CD4-positive, CD25-positive, alpha-beta regulatory T cell (primary cell): ENCODE measurements around the gene METTL24. TPM values are rescaled to one million over a fixed set of nuclear protein-coding genes. Genes with fewer than 3 reads are reported as not detected.

Experiments used
- ATAC-seq, 2 donors: fragments of 150-1000 bp; cut with Tn5 transposase; one replicate each; pipeline ENCODE4 v1.10.0; 2021; ENCODE audit warnings: low read depth in 2 of 2, moderate number of reproducible peaks in 2 of 2, moderate library complexity in 1 of 2
- DNase-seq, 3 donors: peaks; one replicate each; pipeline versions ENCODE4 v3.0.0 to v3.0.0-alpha.2; 2012 to 2022; ENCODE audit warnings: mixed read lengths in 1 of 3
- H3K27ac ChIP-seq: one replicate; pipeline ENCODE4 v1.7.0; 2013; ENCODE audit warnings: mild to moderate bottlenecking, low read length; ENCODE audit not compliant: insufficient read depth, poor library complexity, severe bottlenecking
- H3K27me3 ChIP-seq: one replicate; pipeline ENCODE4 v1.7.0; 2013; ENCODE audit warnings: low read length; ENCODE audit not compliant: control insufficient read depth, insufficient read depth
- H3K36me3 ChIP-seq: one replicate; pipeline ENCODE4 v1.7.0; 2013; ENCODE audit warnings: mild to moderate bottlenecking, low read length, moderate library complexity; ENCODE audit not compliant: control insufficient read depth, insufficient read depth
- H3K4me1 ChIP-seq: 2 replicates; pipeline ENCODE4 v1.7.0; 2013; ENCODE audit warnings: mild to moderate bottlenecking, low read length; ENCODE audit not compliant: insufficient read depth, control insufficient read depth, poor library complexity, severe bottlenecking
- H3K4me3 ChIP-seq: one replicate; pipeline ENCODE4 v1.7.0; 2013; ENCODE audit warnings: low read depth, mild to moderate bottlenecking, low read length, moderate library complexity
- H3K9me3 ChIP-seq, 2 experiments: 1 replicate in 1 of 2; 2 replicates in 1 of 2; pipeline ENCODE4 v1.7.0; 2013; ENCODE audit warnings: low read length in 2 of 2, mild to moderate bottlenecking in 1 of 2, moderate library complexity in 1 of 2; ENCODE audit not compliant: control insufficient read depth in 2 of 2
- H3K27ac Mint-ChIP-seq, 3 donors: one replicate each; pipeline ENCODE4 v1.8.0; 2020 to 2022; ENCODE audit warnings: mild to moderate bottlenecking in 3 of 3, mixed read lengths in 3 of 3, moderate library complexity in 2 of 3
- H3K27me3 Mint-ChIP-seq: one replicate; pipeline ENCODE4 v1.8.0; 2022; ENCODE audit warnings: mild to moderate bottlenecking, mixed read lengths
- H3K36me3 Mint-ChIP-seq: one replicate; pipeline ENCODE4 v1.8.0; 2020; ENCODE audit warnings: mixed read lengths
- H3K4me1 Mint-ChIP-seq, 4 donors: one replicate each; pipeline ENCODE4 v1.8.0; 2020 to 2022; ENCODE audit warnings: mixed read lengths in 4 of 4, mild to moderate bottlenecking in 1 of 4
- H3K4me3 Mint-ChIP-seq, 4 donors: one replicate each; pipeline ENCODE4 v1.8.0; 2020 to 2022; ENCODE audit warnings: mild to moderate bottlenecking in 4 of 4, mixed read lengths in 4 of 4, moderate library complexity in 3 of 4
- H3K9me3 Mint-ChIP-seq, 7 donors: one replicate each; pipeline ENCODE4 v1.8.0; 2020 to 2022; ENCODE audit warnings: mixed read lengths in 7 of 7, mild to moderate bottlenecking in 3 of 7, moderate library complexity in 2 of 7
- polyA plus RNA-seq, 4 donors: library from polyadenylated mRNA; unstranded; fragments of 300-500 nt; fragmentation: Illumina TruSeq; gene quantifications; one replicate each; pipeline ENCODE4 v1.2.3, GENCODE V29; 2021
- total RNA-seq: library from RNA; stranded (reverse); gene quantifications from one replicate; pipeline ENCODE4 v1.2.3, GENCODE V29; 2022

METTL24 gene
- total and polyA plus RNA-seq, 5 donors from 2014 or later: not detected

- Mint-ChIP-seq H3K9me3 (peaks cover 0 to 4% (median 0%) of the 10 kb centered on the region in 7 donors), H3K27ac (no peak overlapping the region), H3K27me3 (peaks cover 44% of the 10 kb centered on the region), H3K4me3 (no peak overlapping the region), H3K36me3 (no peaks in the 10 kb centered on the region), H3K4me1 (peaks cover 0 to 6% (median 3%) of the 10 kb centered on the region in 4 donors)
- no peak overlapping the region for H3K27ac ChIP-seq
- no peak overlapping the region for H3K4me3 ChIP-seq
- no peaks in the 10 kb centered on the region for H3K4me1 ChIP-seq
- DNase-seq: no peak
- H3K36me3 ChIP-seq: no peaks in the 10 kb centered on the region
- no peaks in the 10 kb centered on the region for H3K9me3 ChIP-seq
- ATAC-seq: no peak
- H3K27me3 ChIP-seq: peaks cover 13% of the 10 kb centered on the region
Observed at GRCh38 chr6:110368284-110368683, 10.1 kb upstream of the METTL24 start.

DNA sequence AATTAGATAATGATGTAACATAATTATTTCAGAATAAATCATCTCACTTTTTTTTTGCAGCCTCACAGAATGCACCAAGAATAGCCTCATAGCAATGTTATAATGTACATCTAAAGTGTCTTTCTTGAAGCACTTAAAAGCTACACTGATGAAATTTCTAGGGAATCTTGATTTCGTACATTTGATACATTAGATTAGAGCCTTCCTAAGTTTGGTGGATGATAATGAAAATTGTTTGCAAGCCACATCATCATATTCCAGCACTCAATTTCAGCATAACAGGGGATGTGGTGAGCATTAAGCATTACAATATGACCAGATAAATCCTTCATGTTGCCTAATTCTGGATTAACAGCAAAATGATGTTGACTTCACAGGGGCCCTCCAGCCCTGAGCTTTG is 9.7 kb upstream of the METTL24 start:
- Histone ChIP-seq H3K27ac (no peak overlapping the region), H3K9me3 (no peaks in the 10 kb centered on the region), H3K36me3 (no peaks in the 10 kb centered on the region), H3K27me3 (peaks cover 15% of the 10 kb centered on the region), H3K4me3 (no peak overlapping the region), H3K4me1 (no peaks in the 10 kb centered on the region)
- H3K27me3 Mint-ChIP-seq: peaks cover 44% of the 10 kb centered on the region
- H3K4me1 Mint-ChIP-seq: peaks cover 0 to 6% (median 3%) of the 10 kb centered on the region in 4 donors
- H3K36me3 Mint-ChIP-seq: no peaks in the 10 kb centered on the region
- DNase-seq: no peak
- no peak overlapping the region for H3K27ac Mint-ChIP-seq
- H3K9me3 Mint-ChIP-seq: peaks cover 0 to 4% (median 0%) of the 10 kb centered on the region in 7 donors
- no peak overlapping the region for H3K4me3 Mint-ChIP-seq
- ATAC-seq: no peak

DNA sequence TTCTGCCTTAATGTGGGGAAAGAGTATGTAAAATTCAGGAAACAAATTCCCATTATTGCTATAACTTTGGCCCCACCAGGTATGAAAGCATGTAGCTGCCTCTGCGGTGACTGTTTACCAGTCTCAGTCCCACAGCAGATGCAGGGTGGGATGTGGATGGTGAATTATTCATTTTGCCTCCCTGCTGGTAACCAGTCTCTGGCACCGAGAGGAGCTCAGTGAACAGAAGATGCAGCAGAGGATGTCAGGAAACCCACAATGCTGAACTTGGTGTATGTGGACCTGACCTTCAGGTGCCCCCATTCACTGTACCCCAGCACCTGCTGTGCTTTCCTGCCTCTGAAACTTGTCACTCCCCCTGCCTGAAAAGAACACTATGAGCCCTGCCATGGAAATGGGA is 8.8 kb upstream of the METTL24 start:
- Histone ChIP-seq H3K9me3 (no peaks in the 10 kb centered on the region), H3K36me3 (no peaks in the 10 kb centered on the region), H3K4me1 (no peaks in the 10 kb centered on the region), H3K4me3 (no peak overlapping the region), H3K27ac (no peak overlapping the region), H3K27me3 (peaks cover 16% of the 10 kb centered on the region)
- Mint-ChIP-seq H3K27ac (no peak overlapping the region), H3K4me1 (peaks cover 0 to 6% (median 2%) of the 10 kb centered on the region in 4 donors), H3K4me3 (no peak overlapping the region), H3K27me3 (peaks cover 40% of the 10 kb centered on the region), H3K36me3 (no peaks in the 10 kb centered on the region), H3K9me3 (peaks cover 0 to 4% (median 0%) of the 10 kb centered on the region in 7 donors)
- DNase-seq: no peak
- no peak for ATAC-seq

DNA sequence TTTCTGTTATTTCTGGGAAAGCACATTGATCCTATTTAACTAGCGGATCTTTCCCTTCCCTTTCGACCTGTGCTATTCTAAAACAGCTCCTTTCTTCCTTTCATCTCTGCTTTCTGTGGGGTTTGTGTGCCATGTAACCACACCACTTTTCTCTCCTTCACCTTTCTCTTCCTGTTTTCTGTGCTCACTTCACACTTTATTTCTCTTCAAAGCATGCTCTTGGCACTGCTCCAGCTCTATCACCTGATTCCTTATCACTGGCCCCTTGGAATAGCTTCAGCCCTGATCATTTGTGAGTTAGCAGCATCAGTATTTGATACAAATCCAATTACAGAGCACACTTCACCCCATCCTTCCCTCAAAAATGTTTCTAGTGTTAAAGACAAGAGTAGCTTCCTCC is 8.1 kb upstream of the METTL24 start:
- Histone ChIP-seq H3K27ac (no peak overlapping the region), H3K4me1 (no peaks in the 10 kb centered on the region), H3K27me3 (peaks cover 16% of the 10 kb centered on the region), H3K9me3 (no peaks in the 10 kb centered on the region), H3K4me3 (no peak overlapping the region), H3K36me3 (no peaks in the 10 kb centered on the region)
- H3K4me3 Mint-ChIP-seq: no peak overlapping the region
- H3K36me3 Mint-ChIP-seq: no peaks in the 10 kb centered on the region
- H3K9me3 Mint-ChIP-seq: peaks cover 0 to 9% (median 0%) of the 10 kb centered on the region in 7 donors
- DNase-seq (no peak), ATAC-seq (no peak)
- peaks cover 0 to 6% (median 0%) of the 10 kb centered on the region in 4 donors for H3K4me1 Mint-ChIP-seq
- peak overlapping the region in 1 of 3 donors; percentile 5 for H3K27ac Mint-ChIP-seq
- H3K27me3 Mint-ChIP-seq: peaks cover 34% of the 10 kb centered on the region

DNA sequence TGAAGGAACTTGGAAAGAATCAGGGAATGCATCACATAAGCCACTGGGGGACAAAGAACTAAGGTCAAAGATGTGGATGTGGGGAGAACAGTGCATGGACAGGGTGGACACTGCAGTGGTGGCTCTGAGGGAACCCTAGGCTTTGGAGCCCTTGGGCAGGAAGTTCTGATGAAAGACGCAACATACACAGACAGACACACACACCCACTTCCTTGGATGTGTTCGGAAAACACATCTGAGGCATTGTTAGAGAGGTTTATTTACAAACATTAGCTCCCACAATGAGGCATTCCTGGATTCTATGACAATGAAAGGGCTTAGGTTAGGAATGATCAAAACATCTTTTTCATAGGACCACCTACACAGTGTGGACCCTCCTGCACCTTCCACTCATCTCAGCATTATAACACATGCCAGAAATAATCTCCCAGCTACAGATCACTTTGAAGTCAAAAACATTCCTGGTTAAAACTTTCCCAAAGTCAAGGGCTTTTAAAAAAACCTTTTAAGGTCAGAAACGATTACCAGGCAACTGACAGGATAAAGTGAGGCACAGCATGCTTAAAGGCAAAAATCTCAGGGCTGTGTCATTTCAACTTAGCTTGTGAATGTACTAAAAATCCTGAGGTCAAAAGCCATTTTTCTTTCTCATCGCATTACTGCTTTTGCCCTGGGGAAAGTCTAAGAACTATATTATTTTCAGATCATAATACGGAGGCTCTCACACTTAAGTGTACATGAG is 6.4 kb upstream of the METTL24 start:
- DNase-seq (no peak), ATAC-seq (no peak)
- peaks cover 0 to 9% (median 0%) of the 10 kb centered on the region in 7 donors for H3K9me3 Mint-ChIP-seq
- H3K27ac Mint-ChIP-seq: peak overlapping the region in 2 of 3 donors; percentile 7 to 42
- H3K4me3 Mint-ChIP-seq: no peak overlapping the region
- H3K27me3 Mint-ChIP-seq: peaks cover 35% of the 10 kb centered on the region
- Histone ChIP-seq H3K27ac (no peak overlapping the region), H3K9me3 (no peaks in the 10 kb centered on the region), H3K36me3 (no peaks in the 10 kb centered on the region), H3K4me1 (no peaks in the 10 kb centered on the region), H3K4me3 (no peak overlapping the region), H3K27me3 (peaks cover 28% of the 10 kb centered on the region)
- H3K4me1 Mint-ChIP-seq: peaks cover 0 to 6% (median 0%) of the 10 kb centered on the region in 4 donors
- no peaks in the 10 kb centered on the region for H3K36me3 Mint-ChIP-seq

DNA sequence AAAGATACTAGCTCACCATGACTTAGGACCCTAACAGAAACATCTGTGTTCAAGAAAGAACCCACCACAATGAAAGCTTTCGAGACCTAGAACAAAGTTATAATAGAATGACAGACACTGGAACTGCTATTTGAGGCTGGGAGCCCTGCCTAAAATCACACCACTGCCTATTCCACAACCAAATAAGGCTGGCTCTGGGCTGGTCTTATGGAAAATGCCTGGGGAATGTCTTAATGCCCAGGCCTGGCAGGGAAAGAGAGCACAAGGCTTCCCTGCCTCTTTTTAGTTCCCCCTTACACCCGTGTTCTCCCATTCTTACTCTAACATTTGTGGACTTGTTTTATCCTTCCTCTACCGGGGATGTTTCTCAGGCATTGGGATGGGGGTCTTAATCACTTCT is 5.6 kb upstream of the METTL24 start:
- no peak overlapping the region for H3K27ac Mint-ChIP-seq
- no peak overlapping the region for H3K4me3 Mint-ChIP-seq
- no peak for DNase-seq
- peaks cover 0 to 9% (median 0%) of the 10 kb centered on the region in 7 donors for H3K9me3 Mint-ChIP-seq
- Histone ChIP-seq H3K27ac (no peak overlapping the region), H3K36me3 (no peaks in the 10 kb centered on the region), H3K27me3 (peaks cover 36% of the 10 kb centered on the region), H3K4me3 (no peak overlapping the region), H3K4me1 (no peaks in the 10 kb centered on the region), H3K9me3 (no peaks in the 10 kb centered on the region)
- no peak for ATAC-seq
- peaks cover 0 to 9% (median 0%) of the 10 kb centered on the region in 4 donors for H3K4me1 Mint-ChIP-seq
- peaks cover 35% of the 10 kb centered on the region for H3K27me3 Mint-ChIP-seq
- H3K36me3 Mint-ChIP-seq: no peaks in the 10 kb centered on the region

GRCh38 chr6:110360676-110361075 is 2.5 kb upstream of the METTL24 start:
- Mint-ChIP-seq H3K4me3 (no peak overlapping the region), H3K9me3 (peaks cover 0 to 7% (median 0%) of the 10 kb centered on the region in 7 donors), H3K4me1 (peaks cover 0 to 15% (median 2%) of the 10 kb centered on the region in 4 donors), H3K36me3 (peaks cover 2% of the 10 kb centered on the region), H3K27me3 (peaks cover 51% of the 10 kb centered on the region), H3K27ac (no peak overlapping the region)
- ATAC-seq (no peak), DNase-seq (no peak)
- Histone ChIP-seq H3K9me3 (no peaks in the 10 kb centered on the region), H3K4me1 (peaks cover 3% of the 10 kb centered on the region), H3K27me3 (peaks cover 36% of the 10 kb centered on the region), H3K36me3 (no peaks in the 10 kb centered on the region), H3K4me3 (no peak overlapping the region), H3K27ac (no peak overlapping the region)

GRCh38 chr6:110359556-110359955 is 1.4 kb upstream of the METTL24 start:
- ATAC-seq: no peak
- peaks cover 36% of the 10 kb centered on the region for H3K27me3 ChIP-seq

More at GRCh38 chr6:110359556-110359955, 1.4 kb upstream of the METTL24 start:
- peaks cover 0 to 15% (median 2%) of the 10 kb centered on the region in 4 donors for H3K4me1 Mint-ChIP-seq
- no peak for DNase-seq
- Histone ChIP-seq H3K4me3 (no peak overlapping the region), H3K36me3 (no peaks in the 10 kb centered on the region), H3K9me3 (no peaks in the 10 kb centered on the region), H3K27ac (no peak overlapping the region), H3K4me1 (peaks cover 3% of the 10 kb centered on the region)
- H3K4me3 Mint-ChIP-seq: no peak overlapping the region
- peaks cover 0 to 7% (median 0%) of the 10 kb centered on the region in 7 donors for H3K9me3 Mint-ChIP-seq
- H3K27ac Mint-ChIP-seq: peak overlapping the region in 1 of 3 donors; percentile 83
- peaks cover 60% of the 10 kb centered on the region for H3K27me3 Mint-ChIP-seq
- peaks cover 4% of the 10 kb centered on the region for H3K36me3 Mint-ChIP-seq
